Cardiac fibroblast (primary cell): Measurements from ENCODE around the gene FOXD4L3.
A peak's percentile ranks its signal among the peaks of the same experiment; 100 is the strongest.
"Not testable (repeated sequence)": the region's sequence is repeated elsewhere in the genome, so short reads cannot be mapped to it uniquely, and the experiment has no call there.

Experiments used
- DNase-seq, 2 donors: peaks; one replicate each; pipeline versions ENCODE4 v3.0.0 to v3.0.0-alpha.2; 2010; ENCODE audit warnings: low read depth in 2 of 2
- H3K4me3 ChIP-seq, 2 donors: replicated peaks in 1 of 2; 1 replicate in 1 of 2; 2 replicates in 1 of 2; pipeline ENCODE4 v1.5.1; 2011; ENCODE audit warnings: low read depth in 2 of 2, low read length in 2 of 2, mild to moderate bottlenecking in 2 of 2, moderate library complexity in 1 of 2

FOXD4L3 gene

GRCh38 chr9:68302567-68302966, at the start of gene FOXD4L3:
TSS of gene FOXD4L3 (plus strand) at chr9:68302867. CDS start at chr9:68302952, 85 bp downstream.
- H3K4me3 ChIP-seq, result not testable (repeated sequence)

GRCh38 chr9:68281041-68281440, 21.6 kb upstream of the FOXD4L3 start:
- DNase-seq, H3K4me3 ChIP-seq: not testable (repeated sequence)

More at GRCh38 chr9:68302567-68302966, at the start of gene FOXD4L3:
- DNase-seq, result not testable (repeated sequence)

GRCh38 chr9:68303771-68304170, 1.1 kb downstream of the FOXD4L3 start:
- not testable (repeated sequence) for H3K4me3 ChIP-seq, DNase-seq

GRCh38 chr9:68304212-68304611, 1.5 kb downstream of the FOXD4L3 start:
- H3K4me3 ChIP-seq, DNase-seq: not testable (repeated sequence)

GRCh38 chr9:68304777-68305176, 2.1 kb downstream of the FOXD4L3 start:
- not testable (repeated sequence) for H3K4me3 ChIP-seq, DNase-seq

- H3K4me3 ChIP-seq, DNase-seq: not testable (repeated sequence)
These were observed 3.1 kb downstream of the FOXD4L3 start for GRCh38 chr9:68305680-68306285.

GRCh38 chr9:68306391-68306964, 3.8 kb downstream of the FOXD4L3 start:
- not testable (repeated sequence) for H3K4me3 ChIP-seq, DNase-seq

GRCh38 chr9:68307127-68307526, 4.5 kb downstream of the FOXD4L3 start:
- not testable (repeated sequence) for H3K4me3 ChIP-seq, DNase-seq

GRCh38 chr9:68307654-68308053, 5.0 kb downstream of the FOXD4L3 start:
- not testable (repeated sequence) for DNase-seq, H3K4me3 ChIP-seq

- H3K4me3 ChIP-seq, DNase-seq: not testable (repeated sequence)
These were observed 8.5 kb downstream of the FOXD4L3 start for GRCh38 chr9:68311208-68311607.

- DNase-seq, H3K4me3 ChIP-seq: not testable (repeated sequence)
These were observed 15.5 kb downstream of the FOXD4L3 start for GRCh38 chr9:68318209-68318608.

GRCh38 chr9:68323749-68324148, 21.1 kb downstream of the FOXD4L3 start:
- DNase-seq, H3K4me3 ChIP-seq: not testable (repeated sequence)

GRCh38 chr9:68324518-68324917, 21.9 kb downstream of the FOXD4L3 start:
- H3K4me3 ChIP-seq, DNase-seq: not testable (repeated sequence)

GRCh38 chr9:68329106-68329505, 26.4 kb downstream of the FOXD4L3 start:
- not testable (repeated sequence) for H3K4me3 ChIP-seq, DNase-seq

- DNase-seq, H3K4me3 ChIP-seq: not testable (repeated sequence)
These were observed 28.0 kb downstream of the FOXD4L3 start for GRCh38 chr9:68330531-68331173.

GRCh38 chr9:68332122-68332521, 29.5 kb downstream of the FOXD4L3 start:
- DNase-seq, H3K4me3 ChIP-seq: not testable (repeated sequence)

GRCh38 chr9:68335935-68336334, 33.3 kb downstream of the FOXD4L3 start:
- not testable (repeated sequence) for DNase-seq, H3K4me3 ChIP-seq

- peak in 1 of 2 donors; percentile 0 for DNase-seq
- not testable (repeated sequence) for H3K4me3 ChIP-seq
These were observed 34.1 kb downstream of the FOXD4L3 start for GRCh38 chr9:68336639-68337339.
